ENCODE results near the gene MTMR3.

- TF ChIP-seq CTCF (IDR thresholded peaks at IDR 0.05; ENCODE audit: insufficient read depth, low read depth, low read length) (no peak), EZH2 (IDR thresholded peaks at IDR 0.05; ENCODE audit: insufficient read depth, low read length) (no peak)
Measured at GRCh38 chr22:30057375-30057774, 174.4 kb downstream of the MTMR3 start.
